Natural killer cell (primary cell): Measurements from ENCODE around the gene UTY. TPM values are rescaled to one million over a fixed set of nuclear protein-coding genes. Genes with fewer than 3 reads are reported as not detected.
A peak's percentile ranks its signal among the peaks of the same experiment; 100 is the strongest.

Source experiments
- ATAC-seq, 3 donors: fragments of 150-1000 bp in 2 of 3; fragments of 200-7000 bp in 1 of 3; cut with Tn5 transposase; 1 replicate in 1 of 3; 2 replicates in 2 of 3; pipeline ENCODE4 v1.10.0; 2021; ENCODE audit warnings: mild to moderate bottlenecking in 2 of 3, moderate library complexity in 2 of 3
- DNase-seq, 2 donors: peaks; one replicate each; pipeline versions ENCODE4 v3.0.0 to v3.0.0-alpha.2; 2013 to 2021; ENCODE audit warnings: mixed read lengths in 1 of 2
- H3K27ac ChIP-seq: one replicate; pipeline ENCODE4 v1.5.1; 2013; ENCODE audit warnings: mild to moderate bottlenecking, low read length
- H3K27me3 ChIP-seq: one replicate; pipeline ENCODE4 v1.6.1; 2013; ENCODE audit warnings: low read length; ENCODE audit not compliant: control insufficient read depth, insufficient read depth
- H3K36me3 ChIP-seq: one replicate; pipeline ENCODE4 v1.6.1; 2013; ENCODE audit warnings: low read length; ENCODE audit not compliant: control insufficient read depth, insufficient read depth
- H3K4me1 ChIP-seq: one replicate; pipeline ENCODE4 v1.6.1; 2013; ENCODE audit warnings: low read length; ENCODE audit not compliant: control insufficient read depth, insufficient read depth
- H3K4me3 ChIP-seq: one replicate; pipeline ENCODE4 v1.5.1; 2013; ENCODE audit warnings: low read length
- H3K9me3 ChIP-seq: one replicate; pipeline ENCODE4 v1.6.1; 2013; ENCODE audit warnings: low read length; ENCODE audit not compliant: control insufficient read depth, insufficient read depth
- H3K27ac Mint-ChIP-seq, 2 donors: one replicate each; pipeline ENCODE4 v1.8.0; 2022; ENCODE audit warnings: mild to moderate bottlenecking in 2 of 2, mixed read lengths in 2 of 2, moderate library complexity in 1 of 2
- H3K27me3 Mint-ChIP-seq, 2 donors: one replicate each; pipeline ENCODE4 v1.8.0; 2022; ENCODE audit warnings: low read depth in 2 of 2, mixed read lengths in 2 of 2
- H3K36me3 Mint-ChIP-seq: one replicate; pipeline ENCODE4 v1.8.0; 2022; ENCODE audit warnings: mixed read lengths
- H3K4me1 Mint-ChIP-seq, 2 donors: one replicate each; pipeline ENCODE4 v1.8.0; 2022; ENCODE audit warnings: mixed read lengths in 2 of 2
- H3K4me3 Mint-ChIP-seq: one replicate; pipeline ENCODE4 v1.8.0; 2022; ENCODE audit warnings: mild to moderate bottlenecking, moderate library complexity, mixed read lengths
- H3K9me3 Mint-ChIP-seq, 2 donors: one replicate each; pipeline ENCODE4 v1.8.0; 2022; ENCODE audit warnings: mixed read lengths in 2 of 2
- CTCF ChIP-seq: fragments of 200-600 bp; IDR thresholded peaks from one replicate; pipeline ENCODE4 v1.8.0; 2022; ENCODE audit warnings: antibody characterized with exemption
- WGBS: methylation state at CpG from one replicate; pipeline ENCODE4 v1.1.7; 2013; ENCODE audit warnings: missing lambda C conversion rate; ENCODE audit not compliant: insufficient coverage; 5-methylcytosine and 5-hydroxymethylcytosine counted together
- intact Hi-C: fragments of 100-400 bp; cut with micrococcal nuclease; formaldehyde crosslinking; loops from one replicate; pipeline ENCODE4 v1.14.2; 2022
- total RNA-seq, 4 donors: library from RNA; stranded (reverse); fragments of 120-200 nt in 1 of 4; gene quantifications; one replicate each; pipeline versions ENCODE4 v1.2.3 to v1.2.4, GENCODE V29; 2013 to 2022

The UTY gene
- total RNA-seq, 3 donors from 2014 or later (not counting 1 experiment from before 2014, with no cell fraction given): 91.0 to 114 TPM; not detected in 1

GRCh38 chrY:13415556-13415955 lies 64.3 kb downstream of the UTY start:
- no peak overlapping the region for H3K4me3 Mint-ChIP-seq
- H3K4me1 Mint-ChIP-seq: peaks cover 0 to 42% of the 10 kb centered on the region in 2 donors
- no peaks in the 10 kb centered on the region for H3K36me3 Mint-ChIP-seq
- Histone ChIP-seq H3K4me1 (peaks cover 8% of the 10 kb centered on the region), H3K36me3 (peaks cover 3% of the 10 kb centered on the region), H3K9me3 (no peaks in the 10 kb centered on the region), H3K27me3 (no peaks in the 10 kb centered on the region), H3K27ac (no peak overlapping the region), H3K4me3 (no peak overlapping the region)
- H3K27me3 Mint-ChIP-seq: no peaks in the 10 kb centered on the region
- H3K27ac Mint-ChIP-seq: no peak overlapping the region
- no peaks in the 10 kb centered on the region for H3K9me3 Mint-ChIP-seq
- DNase-seq (no peak), ATAC-seq (no peak)
- no peak for TF ChIP-seq CTCF
- intact Hi-C loops: no loop called here

- Histone ChIP-seq H3K27ac (no peak overlapping the region), H3K9me3 (no peaks in the 10 kb centered on the region), H3K4me3 (no peak overlapping the region), H3K27me3 (no peaks in the 10 kb centered on the region), H3K4me1 (no peaks in the 10 kb centered on the region), H3K36me3 (peaks cover 2% of the 10 kb centered on the region)
- DNase-seq: no peak
- H3K27ac Mint-ChIP-seq: peak overlapping the region in 1 of 2 donors; percentile 53
- no peak for TF ChIP-seq CTCF
- peaks cover 0 to 21% of the 10 kb centered on the region in 2 donors for H3K4me1 Mint-ChIP-seq
- intact Hi-C loops: no loop called here
- no peaks in the 10 kb centered on the region for H3K9me3 Mint-ChIP-seq
- no peaks in the 10 kb centered on the region for H3K27me3 Mint-ChIP-seq
- ATAC-seq: no peak
- H3K4me3 Mint-ChIP-seq: no peak overlapping the region
- H3K36me3 Mint-ChIP-seq: no peaks in the 10 kb centered on the region
- WGBS: 100% methylated on average over 1 of the region's 2 CpGs
Measured at GRCh38 chrY:13398876-13399275, 81.0 kb downstream of the UTY start.

- no peak for TF ChIP-seq CTCF
- Mint-ChIP-seq H3K9me3 (no peaks in the 10 kb centered on the region), H3K4me3 (no peak overlapping the region), H3K36me3 (no peaks in the 10 kb centered on the region), H3K27ac (peak overlapping the region in 1 of 2 donors; percentile 80), H3K27me3 (no peaks in the 10 kb centered on the region), H3K4me1 (peaks cover 0 to 24% of the 10 kb centered on the region in 2 donors)
- Histone ChIP-seq H3K4me1 (peaks cover 4% of the 10 kb centered on the region), H3K27me3 (no peaks in the 10 kb centered on the region), H3K9me3 (no peaks in the 10 kb centered on the region), H3K4me3 (no peak overlapping the region), H3K36me3 (no peaks in the 10 kb centered on the region), H3K27ac (no peak overlapping the region)
- 84% methylated on average over 7 of the region's 7 CpGs for WGBS
- peak in 1 of 2 donors; percentile 25 for DNase-seq
- no peak for ATAC-seq
- intact Hi-C loops: no loop called here
Measured at GRCh38 chrY:13381110-13381683, 98.6 kb downstream of the UTY start.
